GM12891 (cell line): ENCODE results near the gene ATRN.

Source experiments
- DNase-seq: peaks from one replicate; pipeline ENCODE4 v3.0.0; 2011; ENCODE audit warnings: low spot score; ENCODE audit not compliant: insufficient read length
- FAIRE-seq: peaks from 2 replicates; lab custom pipeline; 2011; peaks lifted over from hg19 to GRCh38; lab: Jason Lieb, UNC
- PAX5 ChIP-seq: IDR thresholded peaks from 2 replicates; pipeline ENCODE4 v1.6.1; 2011; ENCODE audit warnings: low read length, moderate library complexity, mild to moderate bottlenecking; ENCODE audit not compliant: insufficient read depth, severe bottlenecking
- POLR2A ChIP-seq: IDR thresholded peaks from 2 replicates; pipeline ENCODE4 v1.6.1; 2011; ENCODE audit warnings: low read depth, low read length, control low read depth
- POLR2AphosphoS5 ChIP-seq: IDR thresholded peaks from 2 replicates; pipeline ENCODE4 v1.6.1; 2011; ENCODE audit warnings: low read depth, low read length, control low read depth
- POU2F2 ChIP-seq: IDR thresholded peaks from 2 replicates; pipeline ENCODE4 v1.6.1; 2011; ENCODE audit warnings: low read depth, mild to moderate bottlenecking, control low read depth, low read length, moderate library complexity
- SPI1 ChIP-seq: IDR thresholded peaks from 2 replicates; pipeline ENCODE4 v1.6.1; 2011; ENCODE audit warnings: low read depth, low read length, control low read depth
- TAF1 ChIP-seq: IDR thresholded peaks from 2 replicates; pipeline ENCODE4 v1.6.1; 2011; ENCODE audit warnings: low read depth, low read length, control low read depth

ATRN gene

DNA sequence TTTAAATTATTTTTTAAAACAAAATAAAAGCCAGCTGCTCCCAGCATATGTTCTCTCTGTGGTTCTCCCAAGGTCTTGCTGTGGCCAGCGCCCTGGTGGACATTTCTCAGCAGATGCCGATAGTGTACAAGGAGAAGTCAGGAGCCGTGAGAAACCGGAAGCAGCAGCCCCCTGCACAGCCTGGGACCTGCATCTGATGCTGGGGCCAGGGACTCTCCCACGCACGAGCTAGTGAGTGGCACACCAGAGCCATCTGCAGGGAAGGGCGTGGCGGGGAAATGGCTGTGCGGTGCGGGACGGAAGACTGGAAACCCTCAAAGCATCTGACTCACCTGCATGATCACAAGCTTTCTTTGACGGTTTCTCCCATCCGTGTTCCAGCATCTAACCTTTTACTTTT lies 175.8 kb downstream of the ATRN start:
- no peak for FAIRE-seq
- no peak for DNase-seq
- TF ChIP-seq PAX5 (no peak), POLR2A (no peak), SPI1 (no peak)

DNA sequence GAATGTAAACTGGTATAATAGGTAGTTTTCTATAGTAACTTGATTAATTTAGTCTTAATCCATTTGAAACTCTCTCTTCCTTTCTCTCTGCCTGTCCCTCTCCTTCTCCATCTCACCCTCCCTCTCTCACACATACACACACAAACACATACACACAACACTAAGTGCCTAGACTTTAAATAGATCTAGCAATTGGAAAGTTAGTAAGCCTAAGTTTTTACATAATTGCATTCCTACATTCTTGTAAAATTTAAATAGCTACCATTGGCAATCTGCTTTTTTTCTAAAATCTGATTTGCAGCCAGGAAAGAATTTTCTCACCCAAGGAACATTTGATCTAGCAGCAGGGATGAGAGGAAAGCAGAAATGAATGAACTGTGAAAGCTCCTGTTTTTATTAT lies 176.7 kb downstream of the ATRN start:
- DNase-seq = no peak
- FAIRE-seq = no peak
- no peak for TF ChIP-seq POU2F2
- no peak for TF ChIP-seq TAF1
- TF ChIP-seq PAX5 = no peak
- TF ChIP-seq POLR2A = no peak
- TF ChIP-seq SPI1 = no peak
- no peak for TF ChIP-seq POLR2AphosphoS5

DNA sequence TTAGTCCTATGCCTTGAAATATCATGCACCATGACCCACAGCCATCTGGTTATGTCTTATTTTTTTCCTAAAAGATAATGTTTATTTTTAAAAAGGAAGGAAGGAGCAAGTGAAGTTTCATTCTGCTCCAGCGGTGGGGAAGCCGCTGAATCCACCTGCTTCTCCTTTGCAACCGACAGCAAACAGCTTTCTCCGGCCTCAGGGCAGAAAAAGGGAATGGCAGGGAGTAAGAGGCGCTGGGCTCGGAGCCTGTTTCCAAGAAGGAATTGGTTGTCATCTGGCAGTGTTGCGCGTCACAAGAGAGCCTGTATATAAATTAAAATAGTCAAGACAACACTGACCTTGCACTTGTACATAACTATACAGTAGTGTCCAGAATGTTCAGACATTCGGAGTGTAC lies 178.1 kb downstream of the ATRN start:
- FAIRE-seq (no peak), DNase-seq (no peak)
- no peak for TF ChIP-seq PAX5
- TF ChIP-seq TAF1 = no peak
- no peak for TF ChIP-seq SPI1
- no peak for TF ChIP-seq POLR2A
- no peak for TF ChIP-seq POLR2AphosphoS5
- no peak for TF ChIP-seq POU2F2

DNA sequence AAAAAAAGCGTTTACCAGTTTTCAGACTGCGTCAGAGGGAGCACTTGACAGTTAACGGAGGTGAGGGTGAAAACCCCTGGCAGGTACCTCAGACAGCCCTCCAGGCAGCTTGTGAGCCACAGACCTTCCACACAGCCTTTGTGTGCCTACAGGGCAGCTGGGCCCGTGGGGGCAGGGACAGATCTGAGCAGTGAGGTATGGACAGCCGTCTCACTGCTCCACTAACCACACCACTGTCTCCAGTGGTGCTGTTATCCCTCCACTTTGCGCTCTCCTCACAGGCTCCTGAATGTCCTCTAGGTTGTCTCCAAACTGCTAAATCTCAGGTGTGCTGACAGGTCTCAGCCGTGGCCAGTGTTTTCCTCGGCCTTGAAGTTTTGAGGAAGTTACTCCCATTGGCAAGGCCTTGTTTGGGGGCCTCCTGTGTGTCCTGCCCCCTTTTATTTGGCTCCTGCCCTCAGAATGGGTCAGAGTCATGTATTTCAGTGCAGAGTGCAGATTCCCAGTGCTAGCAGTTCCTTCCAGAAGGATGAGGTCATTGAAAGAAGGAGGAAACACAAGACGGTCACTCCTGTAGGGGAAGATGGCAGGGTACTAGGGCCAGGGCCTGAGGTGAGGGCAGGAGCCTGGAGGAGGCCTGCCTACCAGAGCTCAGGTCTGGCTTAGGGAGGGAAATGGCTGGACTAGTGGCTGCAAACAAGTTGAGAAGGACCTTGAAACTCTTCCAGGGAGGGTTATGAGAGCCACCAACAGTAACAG lies 180.6 kb downstream of the ATRN start:
- no peak for FAIRE-seq
- TF ChIP-seq TAF1 (no peak), POLR2A (no peak), PAX5 (no peak), POLR2AphosphoS5 (no peak), SPI1 (no peak), POU2F2 (no peak)
- no peak for DNase-seq

DNA sequence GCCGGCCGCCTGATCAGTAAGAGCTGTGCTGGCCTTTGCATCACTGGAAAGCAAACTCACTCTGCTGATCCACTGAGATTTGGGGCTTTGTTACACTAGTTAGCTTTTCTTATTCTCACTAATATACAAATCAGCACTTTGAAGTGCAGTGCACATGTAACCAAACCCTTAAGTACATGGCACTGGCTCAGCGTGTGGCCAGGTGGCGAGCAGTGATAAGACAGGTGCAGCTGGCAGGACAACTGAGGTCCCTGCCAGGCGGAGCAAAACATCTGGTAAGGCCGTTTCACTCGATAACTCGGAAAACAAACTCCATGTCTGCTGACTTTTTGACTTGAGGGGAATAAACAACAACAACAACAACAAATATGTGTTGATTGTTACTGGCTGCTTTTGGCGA lies 181.4 kb downstream of the ATRN start:
- DNase-seq = no peak
- peak; percentile 16 for FAIRE-seq
- TF ChIP-seq PAX5 = no peak
- TF ChIP-seq TAF1 = no peak
- no peak for TF ChIP-seq SPI1
- no peak for TF ChIP-seq POLR2A
- TF ChIP-seq POLR2AphosphoS5 = no peak
- TF ChIP-seq POU2F2 = no peak

DNA sequence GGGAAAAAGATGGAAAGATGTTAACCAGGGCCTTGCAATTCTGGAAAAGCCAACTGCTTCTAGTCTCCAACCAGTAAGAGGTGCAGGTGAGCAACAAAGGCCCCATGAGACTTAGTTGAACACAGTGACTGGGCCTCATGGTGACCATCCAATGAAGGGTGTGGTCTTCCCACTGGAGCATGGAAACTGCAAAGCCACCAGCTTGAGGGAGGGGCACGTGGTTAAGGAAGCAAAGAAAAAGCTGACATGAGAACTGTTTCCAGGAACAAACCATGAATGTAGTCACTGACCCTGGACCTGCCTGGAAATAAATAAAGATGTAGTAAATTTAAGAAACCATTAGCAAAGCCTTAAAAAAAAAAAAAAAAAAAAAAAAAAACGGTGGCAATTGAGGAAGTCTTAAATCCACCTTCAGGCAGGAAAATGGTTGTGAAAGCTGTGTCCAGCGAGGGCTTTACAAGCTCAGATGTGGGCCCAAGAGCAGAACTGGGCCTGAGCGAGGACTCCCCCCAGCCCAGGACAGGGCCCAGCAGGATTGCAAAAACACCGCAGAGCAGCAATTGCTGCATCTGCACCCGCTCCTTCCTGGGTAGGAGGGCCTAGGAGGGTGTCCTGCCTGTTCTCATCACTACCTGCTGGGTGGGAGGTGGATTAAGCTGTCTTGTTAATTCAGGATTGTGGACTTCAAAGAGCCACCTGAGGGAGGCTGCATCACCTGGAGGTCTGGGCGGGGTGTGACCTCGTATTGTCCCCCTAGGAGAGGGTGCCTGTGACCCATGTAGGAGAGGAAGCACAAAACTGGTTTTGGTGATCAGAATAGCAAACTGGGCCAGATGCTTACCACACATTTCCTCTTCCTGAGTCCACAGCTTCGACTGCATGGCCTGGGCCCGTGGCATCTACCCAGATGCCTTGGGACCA lies 182.1 kb downstream of the ATRN start:
- FAIRE-seq (no peak), DNase-seq (no peak)
- TF ChIP-seq PAX5 (no peak), POLR2AphosphoS5 (no peak), POLR2A (no peak), POU2F2 (no peak), SPI1 (no peak), TAF1 (no peak)

DNA sequence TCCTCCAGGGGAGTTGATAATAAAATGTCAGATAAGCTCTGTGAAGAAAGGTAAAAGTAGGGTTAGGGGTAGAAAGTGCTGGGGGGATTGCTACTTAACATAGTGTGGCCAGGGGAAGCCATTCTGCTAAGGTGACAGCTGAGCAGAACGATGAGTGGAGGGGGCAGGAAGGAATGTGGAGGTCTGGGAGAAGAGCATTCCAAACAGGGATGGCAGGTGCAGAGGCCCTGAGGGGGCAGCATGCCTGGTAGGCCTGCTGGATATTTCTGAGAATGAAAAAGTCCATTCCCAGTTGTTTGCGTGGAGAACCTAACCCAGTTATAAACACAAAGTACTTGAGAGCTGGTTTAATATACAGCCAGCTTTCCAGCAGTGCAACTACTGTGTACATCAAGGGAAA lies 183.1 kb downstream of the ATRN start:
- TF ChIP-seq POLR2A = no peak
- DNase-seq (no peak), FAIRE-seq (no peak)

DNA sequence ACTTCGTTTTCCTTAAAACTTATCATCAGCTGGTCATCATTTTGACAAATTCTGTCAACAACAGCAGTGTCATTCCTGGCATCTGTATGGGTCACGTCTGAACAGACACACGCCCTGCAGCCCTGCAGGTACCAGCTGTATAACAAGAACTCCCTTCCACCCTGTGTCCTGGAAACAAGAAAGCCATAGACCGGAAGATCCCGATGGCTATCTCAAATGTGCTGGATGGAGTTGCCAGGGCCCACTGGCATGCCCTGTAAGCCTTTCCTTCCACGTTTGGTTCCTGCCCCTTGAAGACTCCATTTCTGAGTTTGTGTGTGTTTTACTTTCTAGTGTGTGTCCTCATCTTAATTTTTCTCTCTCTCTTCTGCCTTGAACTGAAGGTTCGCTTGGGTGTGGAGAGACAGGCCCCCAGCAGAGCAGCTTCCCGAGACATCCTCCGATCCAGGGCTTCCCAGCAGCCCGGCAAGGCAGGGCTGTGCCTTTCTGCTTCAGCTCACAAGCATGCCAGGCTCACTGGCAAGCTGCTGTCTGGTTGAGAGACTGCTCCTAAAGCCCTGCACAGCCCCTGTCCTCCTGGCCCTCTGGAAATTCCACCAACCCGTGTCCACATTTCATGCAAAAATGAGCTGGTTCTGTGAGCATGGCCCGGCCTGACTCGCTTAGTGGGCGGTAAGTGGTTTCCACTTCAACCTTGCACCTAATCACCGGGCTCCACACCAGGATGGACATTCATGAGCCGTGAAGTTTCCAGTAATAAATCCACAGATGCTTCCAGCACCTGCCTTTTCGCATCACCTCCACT lies 183.7 kb downstream of the ATRN start:
- TF ChIP-seq POLR2A = no peak
- no peak for TF ChIP-seq POU2F2
- TF ChIP-seq POLR2AphosphoS5 = no peak
- TF ChIP-seq SPI1 = no peak
- no peak for TF ChIP-seq TAF1
- TF ChIP-seq PAX5 = no peak
- no peak for DNase-seq
- peak; percentile 31 for FAIRE-seq

DNA sequence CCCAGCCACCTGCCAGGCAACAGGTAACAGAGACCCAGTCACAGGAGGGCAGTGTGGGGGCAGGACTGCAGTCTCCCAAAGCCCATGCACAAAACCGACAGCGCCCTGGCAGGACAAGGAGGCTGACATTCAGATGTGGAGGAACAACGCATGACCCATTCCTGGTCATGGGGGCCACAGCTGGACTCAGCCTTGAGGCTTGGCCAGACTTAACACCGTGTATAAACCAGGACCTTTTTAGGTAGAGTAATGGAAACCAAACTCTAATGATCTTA lies 184.2 kb downstream of the ATRN start:
- no peak for DNase-seq
- TF ChIP-seq POU2F2 (no peak), TAF1 (no peak), POLR2AphosphoS5 (no peak), PAX5 (no peak)
- no peak for FAIRE-seq
